PC-3 (cell line): ENCODE data around the gene EGFL7.

Experiments
- EZH2phosphoT487 ChIP-seq: fragments of 300-600 bp; sonication (generic); IDR thresholded peaks from 2 replicates; pipeline ENCODE4 v1.6.1; 2018; ENCODE audit warnings: mild to moderate bottlenecking, antibody characterized with exemption, low read length, borderline replicate concordance
- TF ChIP-seq, protein P1 (sequence below): fragments of 300-600 bp; sonication (generic); conservative IDR thresholded peaks from 2 replicates; pipeline ENCODE4 v1.5.1; 2017; ENCODE audit warnings: antibody characterized with exemption, low read depth, mild to moderate bottlenecking, low read length

DNA sequence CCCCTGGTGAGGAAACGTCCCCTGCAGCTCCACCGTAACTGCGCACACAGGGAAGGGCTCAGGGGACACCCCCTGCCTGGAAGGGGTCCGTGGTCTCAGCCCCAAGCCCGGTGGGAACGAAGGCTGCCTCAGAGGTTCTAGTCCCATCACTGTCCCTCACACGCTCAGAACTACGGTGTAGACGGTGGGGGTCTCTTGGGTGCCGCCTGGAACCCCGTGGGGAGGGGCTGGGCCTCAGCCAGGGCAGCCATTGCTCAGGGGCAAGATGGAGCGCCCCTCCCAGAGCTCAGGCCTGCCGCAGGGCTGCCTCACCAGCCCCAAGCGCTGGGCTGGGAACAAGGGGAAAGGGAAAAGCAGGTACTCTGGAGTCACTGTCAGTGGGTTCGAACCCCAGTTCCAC is 21.6 kb downstream of the EGFL7 start:
- TF ChIP-seq EZH2phosphoT487 = no peak
- TF ChIP-seq, protein P1, sequence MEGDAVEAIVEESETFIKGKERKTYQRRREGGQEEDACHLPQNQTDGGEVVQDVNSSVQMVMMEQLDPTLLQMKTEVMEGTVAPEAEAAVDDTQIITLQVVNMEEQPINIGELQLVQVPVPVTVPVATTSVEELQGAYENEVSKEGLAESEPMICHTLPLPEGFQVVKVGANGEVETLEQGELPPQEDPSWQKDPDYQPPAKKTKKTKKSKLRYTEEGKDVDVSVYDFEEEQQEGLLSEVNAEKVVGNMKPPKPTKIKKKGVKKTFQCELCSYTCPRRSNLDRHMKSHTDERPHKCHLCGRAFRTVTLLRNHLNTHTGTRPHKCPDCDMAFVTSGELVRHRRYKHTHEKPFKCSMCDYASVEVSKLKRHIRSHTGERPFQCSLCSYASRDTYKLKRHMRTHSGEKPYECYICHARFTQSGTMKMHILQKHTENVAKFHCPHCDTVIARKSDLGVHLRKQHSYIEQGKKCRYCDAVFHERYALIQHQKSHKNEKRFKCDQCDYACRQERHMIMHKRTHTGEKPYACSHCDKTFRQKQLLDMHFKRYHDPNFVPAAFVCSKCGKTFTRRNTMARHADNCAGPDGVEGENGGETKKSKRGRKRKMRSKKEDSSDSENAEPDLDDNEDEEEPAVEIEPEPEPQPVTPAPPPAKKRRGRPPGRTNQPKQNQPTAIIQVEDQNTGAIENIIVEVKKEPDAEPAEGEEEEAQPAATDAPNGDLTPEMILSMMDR = no peak
